GM12891 (cell line): ENCODE measurements around the gene SLC45A2.

Source experiments
- POLR2A ChIP-seq: IDR thresholded peaks from 2 replicates; pipeline ENCODE4 v1.6.1; 2011; ENCODE audit warnings: low read depth, low read length, control low read depth
- TAF1 ChIP-seq: IDR thresholded peaks from 2 replicates; pipeline ENCODE4 v1.6.1; 2011; ENCODE audit warnings: low read depth, low read length, control low read depth

DNA sequence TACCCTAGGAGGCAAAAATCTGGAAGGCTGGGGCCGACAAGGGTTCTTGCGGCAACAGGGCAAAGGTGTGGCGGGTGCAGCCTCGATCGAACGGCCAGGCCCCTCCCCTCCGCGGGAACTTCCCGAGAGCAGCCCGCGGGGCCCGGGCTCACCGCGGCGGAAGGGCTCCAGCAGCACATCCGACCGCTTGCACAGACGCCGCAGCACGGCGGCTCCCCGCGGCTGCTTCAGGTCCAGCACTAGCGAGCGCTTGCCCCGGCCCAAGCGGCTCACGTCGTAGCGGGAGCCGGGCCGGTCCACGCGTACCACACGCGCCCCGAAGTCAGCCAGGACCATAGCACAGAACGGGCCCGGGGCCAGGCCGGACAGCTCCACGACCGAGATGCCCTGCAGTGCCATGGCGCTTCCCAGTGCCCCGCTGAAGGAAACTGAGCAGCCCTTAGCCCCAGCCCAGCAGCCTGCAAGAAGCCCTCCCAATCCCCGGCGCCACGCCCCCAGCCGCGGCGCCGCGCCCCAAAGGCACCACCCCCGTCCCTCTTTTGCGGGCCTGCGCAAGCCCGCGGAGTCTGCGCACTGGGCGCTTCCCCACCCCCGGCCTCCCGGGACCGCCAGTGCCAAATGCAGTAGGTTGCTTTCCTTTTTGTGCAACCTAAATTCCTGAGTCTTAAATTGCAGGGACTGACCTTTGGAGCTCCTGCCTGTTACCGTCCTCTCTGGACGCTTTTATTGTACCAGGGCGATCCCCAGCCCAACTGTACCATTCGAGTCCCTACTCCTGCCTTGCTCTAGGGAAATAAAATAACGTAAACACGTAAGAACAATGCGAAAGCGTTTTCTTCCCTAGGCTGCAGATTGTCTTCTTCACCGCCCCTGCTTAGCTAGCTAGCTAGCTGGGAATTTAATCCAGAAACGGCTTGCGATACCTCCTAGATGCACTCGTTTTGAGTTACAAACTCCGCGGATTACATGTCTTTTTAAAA lies 23.4 kb upstream of the SLC45A2 start, which contains the start of gene AMACR:
- TF ChIP-seq POLR2A = peak; percentile 79
- peak; percentile 78 for TF ChIP-seq TAF1
